ENCODE results near the gene ACVR1B.

The ACVR1B gene

GRCh38 chr12:52006726-52007157, 55.2 kb downstream of the ACVR1B start, which contains the start of gene TAMALIN:
Gene TAMALIN, plus strand, starts transcription at chr12:52006946. Its CDS starts 74 bp downstream, at chr12:52007020.
- peak; percentile 89 for DNase-seq

DNA sequence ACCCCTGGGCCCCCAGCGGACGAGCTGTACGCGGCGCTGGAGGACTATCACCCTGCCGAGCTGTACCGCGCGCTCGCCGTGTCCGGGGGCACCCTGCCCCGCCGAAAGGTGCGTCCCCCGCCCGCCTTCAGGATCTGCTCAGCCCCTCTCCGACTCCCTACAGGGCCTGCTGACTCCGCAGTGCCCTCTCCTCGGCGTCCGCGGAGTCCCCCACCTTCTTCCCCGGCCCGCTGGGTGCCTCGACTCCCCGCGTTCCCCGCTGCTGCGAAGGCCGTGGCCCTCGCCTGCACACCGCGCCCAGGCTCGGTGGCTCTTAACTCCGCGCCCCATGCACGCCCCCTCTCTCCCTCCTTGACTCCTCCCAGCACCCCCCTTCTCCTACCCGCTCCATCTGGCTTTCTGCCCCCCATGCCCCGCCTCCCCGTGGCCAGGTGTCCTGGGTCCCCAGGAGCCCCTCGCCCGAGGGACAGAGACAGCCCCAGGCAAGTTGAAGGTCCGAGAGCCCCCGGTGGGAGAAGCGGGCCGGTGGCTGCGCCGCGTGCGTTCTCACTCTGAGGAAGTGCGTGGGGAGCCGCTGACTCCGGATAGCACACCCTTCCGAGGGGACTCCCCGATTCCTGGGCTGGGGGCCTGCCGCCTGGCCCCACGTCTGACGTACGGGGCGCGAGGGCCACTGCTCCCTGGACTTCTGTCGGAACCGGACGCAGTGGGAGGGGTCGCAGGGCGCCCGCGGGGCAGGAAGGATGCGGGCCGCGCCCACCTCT, 55.8 kb downstream of the ACVR1B start:
- peak; percentile 84 for DNase-seq

GRCh38 chr12:52007982-52008510, 56.5 kb downstream of the ACVR1B start:
- no peak for DNase-seq

DNA sequence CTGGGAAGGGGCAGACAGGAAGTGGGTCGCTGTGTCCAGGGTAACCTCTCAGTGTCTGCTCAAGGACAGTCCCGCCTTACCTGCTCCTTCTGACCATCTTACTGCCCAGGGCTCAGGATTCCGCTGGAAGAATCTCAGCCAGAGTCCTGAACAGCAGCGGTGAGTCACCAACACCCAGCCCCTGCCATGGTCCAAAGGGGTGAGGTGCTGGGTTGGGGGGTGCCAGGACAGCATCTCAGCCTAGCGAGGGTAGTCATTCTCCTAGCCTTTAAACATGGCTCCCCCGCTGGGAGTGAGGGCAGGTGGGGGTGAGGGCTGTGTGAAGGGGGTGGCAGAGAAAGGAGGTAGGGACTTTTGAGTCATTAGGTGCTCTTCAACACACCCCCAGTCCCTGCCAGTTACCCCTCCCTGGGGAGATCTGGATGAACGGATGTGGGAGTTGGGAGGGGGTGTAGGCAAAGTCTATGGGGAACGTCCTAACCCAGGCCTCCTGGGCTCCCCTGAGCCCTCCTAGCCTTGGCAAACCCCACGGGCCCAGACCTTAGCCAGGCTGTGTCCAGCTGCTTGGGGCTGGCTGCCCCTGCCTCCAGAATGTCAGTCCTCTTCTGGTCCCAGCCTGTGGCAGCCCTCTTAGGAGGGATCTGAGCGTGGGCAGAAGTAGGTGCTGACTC, 57.7 kb downstream of the ACVR1B start:
- DNase-seq: no peak

DNA sequence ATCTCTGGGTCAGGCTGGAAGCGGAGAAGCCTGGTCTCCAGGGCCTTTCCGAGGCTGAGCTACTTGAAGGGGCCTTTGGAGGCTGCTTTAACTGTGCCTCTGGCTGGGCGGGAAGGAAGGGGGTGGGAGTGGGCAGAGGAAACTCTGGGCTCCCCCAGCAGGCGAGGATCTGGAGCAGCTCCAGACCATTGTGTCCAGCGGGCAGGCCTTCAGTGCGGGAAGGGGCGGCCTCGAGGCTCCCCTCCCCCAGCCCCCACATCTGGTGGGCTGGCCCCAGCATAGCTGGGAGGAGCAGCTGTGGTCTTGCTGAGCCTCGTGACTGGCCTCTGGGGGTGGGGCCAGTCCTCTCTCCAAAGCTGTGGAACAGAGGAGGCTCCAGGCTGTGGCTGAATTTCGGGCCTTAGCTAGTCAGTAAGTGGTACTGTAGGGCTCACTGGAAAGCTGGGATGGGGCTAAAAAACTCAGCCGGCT, 58.7 kb downstream of the ACVR1B start:
- DNase-seq: no peak

- no peak for DNase-seq
These were observed 59.4 kb downstream of the ACVR1B start for GRCh38 chr12:52010692-52011601.

DNA sequence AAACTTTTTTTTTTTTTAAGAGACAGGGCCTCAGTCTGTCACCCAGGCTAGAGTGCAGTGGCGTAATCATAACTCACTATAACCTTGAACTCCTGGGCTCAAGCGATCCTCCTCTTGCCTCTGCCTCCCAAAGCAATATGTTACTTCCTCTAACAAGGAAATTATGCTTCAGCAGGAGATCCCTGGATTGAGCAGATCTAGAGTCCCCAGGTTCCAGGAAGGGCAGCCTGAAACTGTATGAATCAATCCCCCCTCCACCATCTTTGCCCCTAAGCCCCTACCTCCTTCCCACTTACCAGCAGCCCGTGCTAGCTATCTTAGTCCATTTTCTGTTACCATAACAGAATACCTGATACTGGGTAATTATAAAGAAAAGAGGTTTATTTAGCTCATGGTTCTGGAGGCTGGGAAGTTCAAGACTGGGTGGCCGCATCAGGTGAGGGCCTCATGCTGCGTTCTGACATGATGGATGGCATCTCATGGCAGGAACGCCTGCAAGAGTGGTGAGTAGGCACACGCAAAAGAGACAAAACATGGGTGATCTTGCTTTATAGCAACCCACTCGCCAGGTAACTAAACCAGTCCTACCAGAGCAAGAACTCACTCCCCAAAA, 60.2 kb downstream of the ACVR1B start:
- no peak for DNase-seq

DNA sequence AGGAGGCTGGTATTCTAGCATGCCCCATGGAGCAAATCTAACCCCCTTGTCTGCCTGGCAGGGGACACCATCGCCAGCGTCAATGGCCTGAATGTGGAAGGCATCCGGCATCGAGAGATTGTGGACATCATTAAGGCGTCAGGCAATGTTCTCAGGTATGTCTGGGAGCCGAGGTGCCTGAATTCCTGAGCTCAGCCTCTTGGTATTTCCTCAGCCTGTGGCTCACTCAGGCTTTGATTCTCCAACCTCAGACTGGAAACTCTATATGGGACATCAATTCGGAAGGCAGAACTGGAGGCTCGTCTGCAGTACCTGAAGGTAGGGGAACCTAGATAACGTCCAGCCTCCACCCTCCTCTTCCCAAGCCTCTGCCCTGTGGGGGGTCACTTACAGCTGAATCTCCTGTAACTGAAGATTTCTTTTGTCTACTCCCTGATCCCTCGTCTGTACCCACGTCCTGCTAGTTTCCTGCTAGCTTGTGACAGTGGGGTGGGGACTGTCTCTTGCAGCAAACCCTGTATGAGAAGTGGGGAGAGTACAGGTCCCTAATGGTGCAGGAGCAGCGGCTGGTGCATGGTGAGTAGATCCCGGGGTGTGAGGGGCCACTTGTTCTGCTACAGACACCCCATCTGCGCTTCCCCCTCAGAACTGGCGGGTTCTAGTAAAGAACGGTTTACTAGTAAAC, 62.3 kb downstream of the ACVR1B start:
- DNase-seq: no peak

DNA sequence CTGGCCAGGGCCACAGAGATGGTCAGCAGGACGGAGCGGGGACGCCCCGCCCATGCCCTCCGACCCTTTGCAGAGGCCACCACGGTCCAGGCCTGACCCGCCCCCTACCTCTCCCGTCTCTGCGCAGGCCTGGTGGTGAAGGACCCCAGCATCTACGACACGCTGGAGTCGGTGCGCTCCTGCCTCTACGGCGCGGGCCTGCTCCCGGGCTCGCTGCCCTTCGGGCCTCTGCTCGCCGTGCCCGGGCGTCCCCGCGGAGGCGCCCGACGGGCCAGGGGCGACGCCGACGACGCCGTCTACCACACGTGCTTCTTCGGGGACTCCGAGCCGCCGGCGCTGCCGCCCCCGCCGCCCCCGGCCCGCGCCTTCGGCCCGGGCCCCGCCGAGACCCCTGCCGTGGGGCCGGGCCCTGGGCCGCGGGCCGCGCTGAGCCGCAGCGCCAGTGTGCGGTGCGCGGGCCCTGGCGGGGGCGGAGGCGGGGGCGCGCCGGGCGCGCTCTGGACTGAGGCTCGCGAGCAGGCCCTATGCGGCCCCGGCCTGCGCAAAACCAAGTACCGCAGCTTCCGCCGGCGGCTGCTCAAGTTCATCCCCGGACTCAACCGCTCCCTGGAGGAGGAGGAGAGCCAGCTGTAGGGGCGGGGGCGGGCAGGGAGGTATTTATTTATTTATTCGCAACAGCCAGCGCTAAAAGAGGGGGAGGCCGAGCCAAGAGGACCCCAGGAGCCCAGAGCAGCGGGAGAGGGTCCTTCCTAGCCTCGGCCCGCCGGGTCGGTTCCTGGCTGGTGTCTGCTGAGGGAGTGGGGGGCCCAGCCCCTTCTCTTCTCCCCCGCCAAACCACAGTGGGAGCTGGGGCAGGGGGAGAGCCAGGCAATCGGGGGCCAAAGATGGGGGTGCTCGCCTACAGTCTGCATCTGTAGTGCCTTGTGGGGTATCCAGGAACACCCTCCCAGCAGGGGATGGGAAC, 63.4 kb downstream of the ACVR1B start:
- DNase-seq: no peak

GRCh38 chr12:52015532-52016041, 64.1 kb downstream of the ACVR1B start:
- DNase-seq: no peak

DNA sequence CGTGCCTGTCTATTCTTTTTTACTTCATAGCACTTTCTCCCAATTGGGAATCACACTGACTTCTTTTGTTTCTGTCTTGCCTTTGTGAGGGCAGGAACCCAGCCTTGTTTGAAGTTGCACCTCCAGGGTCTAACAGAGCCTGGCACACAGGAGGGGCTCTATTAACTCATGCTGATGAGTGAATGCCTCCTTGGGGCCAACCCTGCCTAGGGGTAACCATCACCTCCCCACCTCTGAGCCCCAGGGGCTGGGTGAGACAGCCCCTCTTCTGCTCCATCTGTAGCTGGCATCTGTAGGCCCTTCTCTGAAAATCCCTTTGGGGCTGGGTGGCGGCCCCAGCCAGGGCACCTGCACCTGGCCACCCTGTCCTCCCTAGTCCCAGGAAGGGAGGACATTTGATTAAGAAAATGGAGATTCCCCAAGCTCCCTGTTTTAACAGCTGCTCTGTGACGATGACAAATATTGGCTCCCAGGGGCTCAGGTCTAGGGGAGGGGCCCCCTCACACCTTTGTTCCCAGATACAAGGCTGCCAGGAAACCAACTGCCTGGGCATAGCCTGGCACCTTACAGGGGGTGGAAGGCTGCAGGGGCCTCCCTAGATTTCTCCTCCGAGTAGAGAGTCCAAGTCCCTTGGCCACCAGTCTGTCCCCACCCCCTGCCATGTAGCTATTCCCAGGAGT, 67.1 kb downstream of the ACVR1B start:
- no peak for DNase-seq

DNA sequence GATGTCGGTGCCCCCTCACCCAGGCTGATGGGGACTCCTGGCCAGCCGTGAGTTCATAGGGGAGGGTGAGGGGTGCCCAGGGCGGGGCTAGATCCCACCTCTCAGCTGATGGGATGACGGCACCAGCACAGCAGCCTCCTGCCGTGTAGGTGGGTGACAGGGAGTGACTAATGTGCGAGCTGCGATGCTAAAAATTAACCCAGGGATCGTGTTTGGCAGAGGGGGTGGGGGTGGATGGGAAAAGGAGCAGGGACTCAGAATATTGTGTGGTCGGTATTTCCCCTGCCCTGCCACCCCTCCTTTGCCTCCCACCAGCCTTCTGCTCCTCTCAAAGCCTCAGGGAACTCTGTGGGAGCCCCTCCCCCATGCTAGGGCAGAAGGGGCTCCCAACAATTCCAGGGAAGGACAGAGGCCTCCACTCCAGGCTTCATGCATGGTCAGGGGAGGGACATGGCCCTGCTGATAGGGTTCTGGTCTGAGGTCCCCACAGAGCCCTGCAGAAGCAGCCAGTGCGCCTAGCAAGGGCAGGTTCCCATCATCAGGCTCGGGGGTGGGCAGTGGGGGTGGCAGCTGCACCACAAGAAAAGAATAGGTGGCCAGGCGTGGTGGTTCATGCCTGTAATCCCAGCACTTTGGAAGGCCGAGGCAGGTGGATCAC, 67.7 kb downstream of the ACVR1B start:
- DNase-seq: no peak

GRCh38 chr12:52020539-52021336, 69.2 kb downstream of the ACVR1B start:
- DNase-seq: peak; percentile 75

DNA sequence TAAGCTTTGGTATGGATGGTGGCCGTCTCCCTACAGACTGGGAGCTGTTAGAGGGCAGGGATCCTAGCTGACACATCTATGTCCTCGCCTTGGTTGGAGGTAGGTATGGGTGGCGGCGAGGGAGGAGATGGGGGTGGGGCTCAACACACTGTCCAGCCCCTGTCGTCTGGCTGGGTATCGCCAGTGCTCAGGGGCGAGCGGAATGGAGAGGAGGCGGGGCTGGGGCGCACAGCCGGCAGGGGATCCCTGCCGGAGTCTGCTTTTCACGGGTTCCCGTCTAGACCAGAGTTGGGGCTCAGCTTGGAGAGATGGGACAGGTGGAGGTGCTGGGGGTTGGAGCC, 71.3 kb downstream of the ACVR1B start:
- no peak for DNase-seq

DNA sequence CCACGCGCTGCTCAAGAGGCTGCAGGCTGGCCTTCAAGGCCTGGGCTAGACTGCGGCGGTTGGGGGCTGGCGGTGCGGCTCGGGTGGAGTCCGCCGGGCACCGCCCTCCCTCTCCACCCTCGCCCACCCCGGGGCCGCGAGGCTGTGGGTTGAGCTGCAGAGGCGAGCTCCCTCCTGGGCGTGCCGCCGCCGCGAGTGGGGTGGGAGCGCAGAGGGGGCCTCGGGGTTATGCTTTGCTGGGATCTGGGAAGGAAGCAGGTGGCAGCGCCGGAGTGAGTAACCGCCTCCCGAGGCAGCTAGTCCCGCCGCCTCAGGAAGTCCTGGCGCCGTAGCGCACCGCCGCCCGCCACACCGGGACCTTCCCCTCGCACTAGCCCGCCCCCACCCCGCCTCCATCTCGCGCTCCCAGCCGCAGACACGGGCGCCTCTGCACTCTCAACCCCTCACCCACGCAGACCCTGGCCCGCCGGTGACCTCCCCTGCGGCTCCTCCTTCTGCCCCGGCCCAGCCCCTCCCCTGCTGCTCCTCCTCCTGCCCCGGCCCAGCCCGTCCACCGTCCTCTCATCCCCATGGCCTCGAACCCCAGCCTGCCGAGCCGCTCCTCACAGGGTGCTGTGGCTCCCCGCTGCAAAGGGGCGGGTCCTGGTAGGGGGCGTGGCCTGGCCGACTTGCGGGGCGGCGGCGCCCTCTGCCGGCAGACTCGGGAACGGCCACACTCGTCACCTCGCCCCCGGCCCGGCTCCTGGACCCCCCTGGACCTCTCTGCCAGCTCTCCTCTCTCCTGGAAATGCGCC, 71.9 kb downstream of the ACVR1B start:
- peak; percentile 88 for DNase-seq

GRCh38 chr12:52023976-52024688, 72.6 kb downstream of the ACVR1B start:
- DNase-seq: no peak

GRCh38 chr12:52024845-52025230, 73.3 kb downstream of the ACVR1B start:
- DNase-seq: peak; percentile 65
